ENCODE results near the gene RBKS.
A peak's percentile ranks its signal among the peaks of the same experiment; 100 is the strongest.
"Not testable (repeated sequence)": the region's sequence is repeated elsewhere in the genome, so short reads cannot be mapped to it uniquely, and the experiment has no call there.

RBKS gene

GRCh38 chr2:27870724-27871123 lies 19.5 kb downstream of the RBKS start:
- DNase-seq, result no peak

- DNase-seq, result no peak
Observed at GRCh38 chr2:27869763-27870162, 20.4 kb downstream of the RBKS start.

- DNase-seq, result no peak
Observed at GRCh38 chr2:27866237-27866636, 23.9 kb downstream of the RBKS start.

- not testable (repeated sequence) for DNase-seq
Observed at GRCh38 chr2:27863955-27864354, 26.2 kb downstream of the RBKS start.

GRCh38 chr2:27863146-27863545 lies 27.0 kb downstream of the RBKS start:
- no peak for DNase-seq

- DNase-seq, result no peak
Observed at GRCh38 chr2:27860111-27860510, 30.1 kb downstream of the RBKS start.

- DNase-seq, result no peak
Observed at GRCh38 chr2:27857417-27858172, 32.6 kb downstream of the RBKS start.

- no peak for DNase-seq
Observed at GRCh38 chr2:27856956-27857355, 33.2 kb downstream of the RBKS start.

- no peak for DNase-seq
Observed at GRCh38 chr2:27856386-27856785, 33.8 kb downstream of the RBKS start.

GRCh38 chr2:27855476-27855875 lies 34.7 kb downstream of the RBKS start:
- DNase-seq, result no peak

GRCh38 chr2:27854229-27854862 lies 35.8 kb downstream of the RBKS start:
- DNase-seq, result peak in 1 of 2 donors; percentile 23

- DNase-seq, result no peak
Observed at GRCh38 chr2:27852691-27853090, 37.5 kb downstream of the RBKS start.

GRCh38 chr2:27849558-27850205 lies 40.5 kb downstream of the RBKS start:
- DNase-seq, result no peak

- DNase-seq, result no peak
Observed at GRCh38 chr2:27847333-27847732, 42.9 kb downstream of the RBKS start.

GRCh38 chr2:27844821-27845255 lies 45.3 kb downstream of the RBKS start:
- no peak for DNase-seq

- DNase-seq, result no peak
Observed at GRCh38 chr2:27843992-27844391, 46.2 kb downstream of the RBKS start.

- no peak for DNase-seq
Observed at GRCh38 chr2:27842894-27843293, 47.3 kb downstream of the RBKS start.

GRCh38 chr2:27839022-27839618 lies 51.1 kb downstream of the RBKS start:
- DNase-seq, result no peak

GRCh38 chr2:27838502-27838901 lies 51.7 kb downstream of the RBKS start:
- DNase-seq, result no peak

- no peak for DNase-seq
Observed at GRCh38 chr2:27833931-27834330, 56.3 kb downstream of the RBKS start.

- DNase-seq, result no peak
Observed at GRCh38 chr2:27832396-27832795, 57.8 kb downstream of the RBKS start.

GRCh38 chr2:27831279-27832050 lies 58.7 kb downstream of the RBKS start:
- DNase-seq, result no peak

GRCh38 chr2:27830656-27831055 lies 59.5 kb downstream of the RBKS start:
- no peak for DNase-seq
